ENCODE results near the gene TNS1.

DNA sequence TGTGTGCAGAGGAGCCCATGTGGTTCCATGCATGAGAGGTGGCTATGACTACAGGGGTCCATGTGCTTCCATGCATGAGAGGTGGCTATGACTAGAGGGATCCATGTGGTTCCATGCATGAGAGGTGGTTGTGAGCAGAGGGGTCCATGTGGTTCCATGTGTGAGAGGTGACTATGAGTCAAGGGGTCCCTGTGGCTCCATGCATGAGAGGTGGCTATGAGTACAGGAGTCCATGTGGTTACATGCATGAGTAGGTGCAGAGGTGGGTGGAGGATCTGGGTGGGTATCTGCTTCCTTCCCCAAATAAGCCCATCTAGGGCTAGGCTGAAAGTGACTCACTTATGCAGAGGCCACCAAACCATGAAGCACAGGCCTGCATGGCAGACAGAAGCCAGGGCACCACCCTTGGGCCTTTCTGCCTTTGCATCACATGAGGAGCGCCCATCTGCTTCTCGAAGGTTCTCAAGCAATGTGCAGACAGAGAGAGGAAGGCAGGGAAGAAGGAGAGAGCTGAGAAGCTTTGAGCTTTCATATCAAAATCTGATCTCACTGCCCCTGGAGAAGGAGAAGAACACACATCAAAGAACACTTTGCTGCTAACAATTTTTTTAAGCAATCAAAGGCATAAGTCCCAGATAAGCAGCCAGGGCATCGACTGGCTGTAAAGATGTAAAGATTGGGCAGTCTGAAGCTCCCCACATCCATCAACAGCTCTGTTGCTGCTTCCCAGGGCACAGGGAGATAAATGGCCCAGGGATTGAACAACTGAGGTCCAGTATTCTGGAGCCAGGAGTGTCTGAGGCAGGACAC is 137.6 kb downstream of the TNS1 start:
- no peak for TF ChIP-seq POLR2A (IDR thresholded peaks at IDR 0.05)
- TF ChIP-seq, protein P1, sequence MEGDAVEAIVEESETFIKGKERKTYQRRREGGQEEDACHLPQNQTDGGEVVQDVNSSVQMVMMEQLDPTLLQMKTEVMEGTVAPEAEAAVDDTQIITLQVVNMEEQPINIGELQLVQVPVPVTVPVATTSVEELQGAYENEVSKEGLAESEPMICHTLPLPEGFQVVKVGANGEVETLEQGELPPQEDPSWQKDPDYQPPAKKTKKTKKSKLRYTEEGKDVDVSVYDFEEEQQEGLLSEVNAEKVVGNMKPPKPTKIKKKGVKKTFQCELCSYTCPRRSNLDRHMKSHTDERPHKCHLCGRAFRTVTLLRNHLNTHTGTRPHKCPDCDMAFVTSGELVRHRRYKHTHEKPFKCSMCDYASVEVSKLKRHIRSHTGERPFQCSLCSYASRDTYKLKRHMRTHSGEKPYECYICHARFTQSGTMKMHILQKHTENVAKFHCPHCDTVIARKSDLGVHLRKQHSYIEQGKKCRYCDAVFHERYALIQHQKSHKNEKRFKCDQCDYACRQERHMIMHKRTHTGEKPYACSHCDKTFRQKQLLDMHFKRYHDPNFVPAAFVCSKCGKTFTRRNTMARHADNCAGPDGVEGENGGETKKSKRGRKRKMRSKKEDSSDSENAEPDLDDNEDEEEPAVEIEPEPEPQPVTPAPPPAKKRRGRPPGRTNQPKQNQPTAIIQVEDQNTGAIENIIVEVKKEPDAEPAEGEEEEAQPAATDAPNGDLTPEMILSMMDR (IDR thresholded peaks at IDR 0.05), result no peak

All from thyroid gland (tissue), 4 donors.